ENCODE measurements around the gene DNAAF1. TPM values are rescaled to one million over a fixed set of nuclear protein-coding genes. Genes with fewer than 3 reads are reported as not detected.

The DNAAF1 gene
- total and polyA plus RNA-seq, 2 of the 8 experiments (the other 6 are each of a cell fraction or from before 2014, with no cell fraction given): 0.09 to 0.15 TPM

GRCh38 chr16:84209989-84210388 is 64.9 kb downstream of the DNAAF1 start (continued):
- TF ChIP-seq, protein P1, sequence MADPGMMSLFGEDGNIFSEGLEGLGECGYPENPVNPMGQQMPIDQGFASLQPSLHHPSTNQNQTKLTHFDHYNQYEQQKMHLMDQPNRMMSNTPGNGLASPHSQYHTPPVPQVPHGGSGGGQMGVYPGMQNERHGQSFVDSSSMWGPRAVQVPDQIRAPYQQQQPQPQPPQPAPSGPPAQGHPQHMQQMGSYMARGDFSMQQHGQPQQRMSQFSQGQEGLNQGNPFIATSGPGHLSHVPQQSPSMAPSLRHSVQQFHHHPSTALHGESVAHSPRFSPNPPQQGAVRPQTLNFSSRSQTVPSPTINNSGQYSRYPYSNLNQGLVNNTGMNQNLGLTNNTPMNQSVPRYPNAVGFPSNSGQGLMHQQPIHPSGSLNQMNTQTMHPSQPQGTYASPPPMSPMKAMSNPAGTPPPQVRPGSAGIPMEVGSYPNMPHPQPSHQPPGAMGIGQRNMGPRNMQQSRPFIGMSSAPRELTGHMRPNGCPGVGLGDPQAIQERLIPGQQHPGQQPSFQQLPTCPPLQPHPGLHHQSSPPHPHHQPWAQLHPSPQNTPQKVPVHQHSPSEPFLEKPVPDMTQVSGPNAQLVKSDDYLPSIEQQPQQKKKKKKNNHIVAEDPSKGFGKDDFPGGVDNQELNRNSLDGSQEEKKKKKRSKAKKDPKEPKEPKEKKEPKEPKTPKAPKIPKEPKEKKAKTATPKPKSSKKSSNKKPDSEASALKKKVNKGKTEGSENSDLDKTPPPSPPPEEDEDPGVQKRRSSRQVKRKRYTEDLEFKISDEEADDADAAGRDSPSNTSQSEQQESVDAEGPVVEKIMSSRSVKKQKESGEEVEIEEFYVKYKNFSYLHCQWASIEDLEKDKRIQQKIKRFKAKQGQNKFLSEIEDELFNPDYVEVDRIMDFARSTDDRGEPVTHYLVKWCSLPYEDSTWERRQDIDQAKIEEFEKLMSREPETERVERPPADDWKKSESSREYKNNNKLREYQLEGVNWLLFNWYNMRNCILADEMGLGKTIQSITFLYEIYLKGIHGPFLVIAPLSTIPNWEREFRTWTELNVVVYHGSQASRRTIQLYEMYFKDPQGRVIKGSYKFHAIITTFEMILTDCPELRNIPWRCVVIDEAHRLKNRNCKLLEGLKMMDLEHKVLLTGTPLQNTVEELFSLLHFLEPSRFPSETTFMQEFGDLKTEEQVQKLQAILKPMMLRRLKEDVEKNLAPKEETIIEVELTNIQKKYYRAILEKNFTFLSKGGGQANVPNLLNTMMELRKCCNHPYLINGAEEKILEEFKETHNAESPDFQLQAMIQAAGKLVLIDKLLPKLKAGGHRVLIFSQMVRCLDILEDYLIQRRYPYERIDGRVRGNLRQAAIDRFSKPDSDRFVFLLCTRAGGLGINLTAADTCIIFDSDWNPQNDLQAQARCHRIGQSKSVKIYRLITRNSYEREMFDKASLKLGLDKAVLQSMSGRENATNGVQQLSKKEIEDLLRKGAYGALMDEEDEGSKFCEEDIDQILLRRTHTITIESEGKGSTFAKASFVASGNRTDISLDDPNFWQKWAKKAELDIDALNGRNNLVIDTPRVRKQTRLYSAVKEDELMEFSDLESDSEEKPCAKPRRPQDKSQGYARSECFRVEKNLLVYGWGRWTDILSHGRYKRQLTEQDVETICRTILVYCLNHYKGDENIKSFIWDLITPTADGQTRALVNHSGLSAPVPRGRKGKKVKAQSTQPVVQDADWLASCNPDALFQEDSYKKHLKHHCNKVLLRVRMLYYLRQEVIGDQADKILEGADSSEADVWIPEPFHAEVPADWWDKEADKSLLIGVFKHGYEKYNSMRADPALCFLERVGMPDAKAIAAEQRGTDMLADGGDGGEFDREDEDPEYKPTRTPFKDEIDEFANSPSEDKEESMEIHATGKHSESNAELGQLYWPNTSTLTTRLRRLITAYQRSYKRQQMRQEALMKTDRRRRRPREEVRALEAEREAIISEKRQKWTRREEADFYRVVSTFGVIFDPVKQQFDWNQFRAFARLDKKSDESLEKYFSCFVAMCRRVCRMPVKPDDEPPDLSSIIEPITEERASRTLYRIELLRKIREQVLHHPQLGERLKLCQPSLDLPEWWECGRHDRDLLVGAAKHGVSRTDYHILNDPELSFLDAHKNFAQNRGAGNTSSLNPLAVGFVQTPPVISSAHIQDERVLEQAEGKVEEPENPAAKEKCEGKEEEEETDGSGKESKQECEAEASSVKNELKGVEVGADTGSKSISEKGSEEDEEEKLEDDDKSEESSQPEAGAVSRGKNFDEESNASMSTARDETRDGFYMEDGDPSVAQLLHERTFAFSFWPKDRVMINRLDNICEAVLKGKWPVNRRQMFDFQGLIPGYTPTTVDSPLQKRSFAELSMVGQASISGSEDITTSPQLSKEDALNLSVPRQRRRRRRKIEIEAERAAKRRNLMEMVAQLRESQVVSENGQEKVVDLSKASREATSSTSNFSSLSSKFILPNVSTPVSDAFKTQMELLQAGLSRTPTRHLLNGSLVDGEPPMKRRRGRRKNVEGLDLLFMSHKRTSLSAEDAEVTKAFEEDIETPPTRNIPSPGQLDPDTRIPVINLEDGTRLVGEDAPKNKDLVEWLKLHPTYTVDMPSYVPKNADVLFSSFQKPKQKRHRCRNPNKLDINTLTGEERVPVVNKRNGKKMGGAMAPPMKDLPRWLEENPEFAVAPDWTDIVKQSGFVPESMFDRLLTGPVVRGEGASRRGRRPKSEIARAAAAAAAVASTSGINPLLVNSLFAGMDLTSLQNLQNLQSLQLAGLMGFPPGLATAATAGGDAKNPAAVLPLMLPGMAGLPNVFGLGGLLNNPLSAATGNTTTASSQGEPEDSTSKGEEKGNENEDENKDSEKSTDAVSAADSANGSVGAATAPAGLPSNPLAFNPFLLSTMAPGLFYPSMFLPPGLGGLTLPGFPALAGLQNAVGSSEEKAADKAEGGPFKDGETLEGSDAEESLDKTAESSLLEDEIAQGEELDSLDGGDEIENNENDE (IDR thresholded peaks at IDR 0.05; ENCODE audit: insufficient replicate concordance, low read length): no peak
- TF ChIP-seq TCF12 (IDR thresholded peaks at IDR 0.05; ENCODE audit: low read depth, low read length) (no peak), MAX (IDR thresholded peaks at IDR 0.05) (no peak), CHD1 (IDR thresholded peaks at IDR 0.05; ENCODE audit: low read depth, low read length) (no peak), GTF2F1 (IDR thresholded peaks at IDR 0.05; ENCODE audit: borderline replicate concordance, low read depth, low read length) (no peak), HDAC2 (IDR thresholded peaks at IDR 0.05; ENCODE audit: borderline replicate concordance in 1 of 2, low read depth in 2 of 2, low read length in 2 of 2) (no peak), USF2 (IDR thresholded peaks at IDR 0.05; ENCODE audit: low read length) (no peak), EGR1 (IDR thresholded peaks at IDR 0.05; ENCODE audit: borderline replicate concordance, low read depth, low read length) (no peak), NRF1 (IDR thresholded peaks at IDR 0.05; ENCODE audit: low read depth, low read length) (no peak), SP4 (IDR thresholded peaks at IDR 0.05; ENCODE audit: low read length) (no peak)

Data from H1 (cell line).